IMR-90 (cell line): ENCODE results near the gene SATL1. TPM values are rescaled to one million over a fixed set of nuclear protein-coding genes. Genes with fewer than 3 reads are reported as not detected.

Source experiments
- ATAC-seq: fragments of 200-7000 bp; cut with Tn5 transposase; 2 replicates; pipeline ENCODE4 v1.9.1; 2020; ENCODE audit warnings: low read depth, mild to moderate bottlenecking, moderate library complexity
- BruUV-seq: library from RNA; stranded (reverse); fragments of 400-500 nt; replicated peaks from 2 replicates; lab custom pipeline; 2021; lab: Mats Ljungman, UMichigan
- CTCF ChIA-PET: fragments of 300-600 bp; formaldehyde crosslinking; extraction: SDS; loops from one replicate; lab custom pipeline; 2021; ENCODE audit warnings: antibody characterized with exemption; lab: Yijun Ruan, JAX
- POLR2A ChIA-PET: fragments of 300-600 bp; sonication (Branson Sonifier 250); formaldehyde crosslinking; loops from one replicate; lab custom pipeline; 2022; ENCODE audit warnings: antibody characterized with exemption; ENCODE audit not compliant: unreplicated experiment; lab: Charles Lee
- DNase-seq: peaks from one replicate; pipeline ENCODE4 v3.0.0; 2013
- H2AFZ ChIP-seq: replicated peaks from 2 replicates; pipeline ENCODE3; 2013; ENCODE audit warnings: low read length, mild to moderate bottlenecking; ENCODE audit not compliant: poor library complexity
- H2AK5ac ChIP-seq: 2 replicates; pipeline ENCODE4 v1.6.1; 2013; ENCODE audit warnings: low read depth, low read length, inconsistent platforms
- H2AK9ac ChIP-seq: replicated peaks from 2 replicates; pipeline ENCODE3; 2013; ENCODE audit warnings: mild to moderate bottlenecking, low read depth, low read length, moderate library complexity; ENCODE audit not compliant: poor library complexity
- H2BK120ac ChIP-seq: 2 replicates; pipeline ENCODE4 v1.6.1; 2013; ENCODE audit warnings: low read depth, low read length, inconsistent platforms
- H2BK15ac ChIP-seq: 3 replicates; pipeline ENCODE4 v1.6.1; 2013; ENCODE audit warnings: low read depth, low read length, inconsistent platforms
- H2BK20ac ChIP-seq: 2 replicates; pipeline ENCODE4 v1.6.1; 2013; ENCODE audit warnings: low read depth, mild to moderate bottlenecking, inconsistent platforms, low read length, moderate library complexity
- H2BK5ac ChIP-seq: 2 replicates; pipeline ENCODE4 v1.6.1; 2013; ENCODE audit warnings: mild to moderate bottlenecking, low read depth, low read length, inconsistent platforms; ENCODE audit not compliant: poor library complexity, severe bottlenecking
- H3K14ac ChIP-seq: replicated peaks from 2 replicates; pipeline ENCODE4 v1.6.1; 2013; ENCODE audit warnings: low read depth, low read length, inconsistent platforms
- H3K18ac ChIP-seq: 2 replicates; pipeline ENCODE4 v1.6.1; 2013; ENCODE audit warnings: low read depth, low read length, control low read depth
- H3K23ac ChIP-seq: 2 replicates; pipeline ENCODE4 v1.6.1; 2013; ENCODE audit warnings: low read depth, low read length, inconsistent platforms
- H3K27ac ChIP-seq: 2 replicates; pipeline ENCODE4 v1.5.1; 2013; ENCODE audit warnings: mild to moderate bottlenecking, control low read depth, low read length; ENCODE audit not compliant: insufficient read depth
- H3K27me3 ChIP-seq: 2 replicates; pipeline ENCODE4 v1.6.1; 2013; ENCODE audit warnings: low read length; ENCODE audit not compliant: control insufficient read depth, insufficient read depth
- H3K36me3 ChIP-seq: 2 replicates; pipeline ENCODE4 v1.6.1; 2013; ENCODE audit warnings: low read length, mixed read lengths; ENCODE audit not compliant: control insufficient read depth, insufficient read depth
- H3K4ac ChIP-seq: 2 replicates; pipeline ENCODE4 v1.6.1; 2013; ENCODE audit warnings: low read depth, low read length, inconsistent platforms
- H3K4me1 ChIP-seq: 2 replicates; pipeline ENCODE4 v1.6.1; 2013; ENCODE audit warnings: low read length, mixed read lengths; ENCODE audit not compliant: control insufficient read depth, insufficient read depth
- H3K4me2 ChIP-seq: 2 replicates; pipeline ENCODE4 v1.6.1; 2013; ENCODE audit warnings: low read depth, mild to moderate bottlenecking, control low read depth, low read length, moderate library complexity
- H3K4me3 ChIP-seq: 2 replicates; pipeline ENCODE4 v1.5.1; 2013; ENCODE audit warnings: low read depth, mild to moderate bottlenecking, control low read depth, low read length, moderate library complexity; ENCODE audit not compliant: insufficient read depth
- H3K56ac ChIP-seq: 2 replicates; pipeline ENCODE4 v1.6.1; 2013; ENCODE audit warnings: low read length, inconsistent platforms; ENCODE audit not compliant: insufficient read depth; ENCODE audit errors: extremely low read depth
- H3K79me1 ChIP-seq, 2 experiments: 2 replicates each; pipeline ENCODE4 v1.6.1; 2013; ENCODE audit warnings: low read length in 2 of 2, inconsistent platforms in 1 of 2, low read depth in 1 of 2
- H3K9ac ChIP-seq: 2 replicates; pipeline ENCODE4 v1.6.1; 2013; ENCODE audit warnings: low read depth, low read length, control low read depth
- H3K9me1 ChIP-seq: 2 replicates; pipeline ENCODE4 v1.6.1; 2013; ENCODE audit warnings: low read length, inconsistent platforms; ENCODE audit not compliant: insufficient read depth
- H3K9me3 ChIP-seq: 2 replicates; pipeline ENCODE4 v1.6.1; 2013; ENCODE audit warnings: low read length; ENCODE audit not compliant: control insufficient read depth, insufficient read depth
- H4K20me1 ChIP-seq: 2 replicates; pipeline ENCODE4 v1.6.1; 2013; ENCODE audit warnings: low read length, inconsistent platforms; ENCODE audit not compliant: insufficient read depth
- H4K5ac ChIP-seq: 2 replicates; pipeline ENCODE4 v1.6.1; 2013; ENCODE audit warnings: mild to moderate bottlenecking, low read depth, low read length, control low read depth
- H4K8ac ChIP-seq, 2 experiments: 2 replicates each; pipeline ENCODE4 v1.6.1; 2013; ENCODE audit warnings: low read depth in 2 of 2, low read length in 2 of 2, control low read depth in 1 of 2, inconsistent platforms in 1 of 2
- H4K91ac ChIP-seq: 2 replicates; pipeline ENCODE4 v1.6.1; 2013; ENCODE audit warnings: low read depth, low read length, inconsistent platforms; ENCODE audit not compliant: insufficient read depth
- BHLHE40 ChIP-seq: fragments of 150-350 bp; IDR thresholded peaks from 2 replicates; pipeline ENCODE4 v1.6.1; 2016; ENCODE audit warnings: mild to moderate bottlenecking, low read depth, low read length
- CEBPB ChIP-seq: IDR thresholded peaks from 2 replicates; pipeline ENCODE4 v1.6.1; 2012; ENCODE audit warnings: low read depth, low read length, improper control_type of control experiment
- NFE2L2 ChIP-seq: fragments of 150-350 bp; IDR thresholded peaks from 2 replicates; pipeline ENCODE4 v1.6.1; 2016; ENCODE audit warnings: low read depth, mild to moderate bottlenecking, low read length
- POLR2A ChIP-seq: IDR thresholded peaks from 2 replicates; pipeline ENCODE4 v1.6.1; 2012; ENCODE audit warnings: mild to moderate bottlenecking, low read depth, low read length
- RFX5 ChIP-seq: IDR thresholded peaks from 2 replicates; pipeline ENCODE4 v1.8.0; 2012; ENCODE audit warnings: low read depth, mild to moderate bottlenecking, low read length, moderate library complexity
- USF2 ChIP-seq: fragments of 150-350 bp; IDR thresholded peaks from 2 replicates; pipeline ENCODE4 v1.6.1; 2017; ENCODE audit warnings: mild to moderate bottlenecking, antibody characterized with exemption, low read length, low read depth
- WGBS, 2 experiments: methylation state at CpG; one replicate each; pipeline versions ENCODE4 v1.1.5 to v1.1.7; 2013; ENCODE audit warnings: missing lambda C conversion rate in 2 of 2; ENCODE audit not compliant: insufficient read length in 1 of 2; ENCODE audit errors: extremely low coverage in 2 of 2; 5-methylcytosine and 5-hydroxymethylcytosine counted together
- dilution Hi-C: fragments of 300-500 bp; cut with HindIII; formaldehyde crosslinking; loops from one replicate; pipeline ENCODE4 v1.14.3; 2018; ENCODE audit warnings: low sequenced_read_pairs; ENCODE audit not compliant: unreplicated experiment
- in situ Hi-C: fragments of 300-500 bp; cut with MboI; formaldehyde crosslinking; loops from 3 replicates; pipeline ENCODE4 v1.14.3; 2019; ENCODE audit warnings: low sequenced_read_pairs, inconsistent platforms, mixed read lengths
- intact Hi-C: fragments of 100-400 bp; cut with micrococcal nuclease; formaldehyde crosslinking; loops from 2 replicates; pipeline ENCODE4 v1.10.0; 2022
- polyA plus RNA-seq, 3 experiments: library from polyadenylated mRNA; depleted of rRNA; stranded (reverse); fragments of >200 nt; gene quantifications; 2 replicates each; pipeline ENCODE4 v1.2.3, GENCODE V29; 2012; ENCODE audit warnings: low replicate concordance in 1 of 3
- total RNA-seq: library from RNA; depleted of rRNA; stranded (reverse); fragments of >200 nt; gene quantifications from 2 replicates; pipeline ENCODE4 v1.2.3, GENCODE V29; 2012

The SATL1 gene
- total and polyA plus RNA-seq, 2 of the 4 experiments (the other 2 are of a cell fraction): not detected

- no peak overlapping the region for H4K5ac ChIP-seq
- no peak overlapping the region for H3K56ac ChIP-seq
- H3K4me2 ChIP-seq: no peak overlapping the region
- no peak overlapping the region for H4K8ac ChIP-seq
- H3K9me3 ChIP-seq: no peaks in the 10 kb centered on the region
- no peak overlapping the region for H3K18ac ChIP-seq
- intact Hi-C loops (loop anchor here (10.0 kb wide), 1 partner anchor 59 kb away; no protein-coding TSS in a partner anchor), dilution Hi-C loops (no loop called here), in situ Hi-C loops (no loop called here)
- CTCF ChIA-PET: no interaction called here
- POLR2A ChIA-PET: no interaction called here
- no peak overlapping the region for H2AFZ ChIP-seq
- no peaks in the 10 kb centered on the region for H3K4me1 ChIP-seq
- H2BK5ac ChIP-seq: no peak overlapping the region
- H2BK15ac ChIP-seq: no peak overlapping the region
- H3K27me3 ChIP-seq: no peaks in the 10 kb centered on the region
- no peak for TF ChIP-seq BHLHE40
- TF ChIP-seq RFX5: no peak
- no peak for TF ChIP-seq USF2
- no peak for TF ChIP-seq NFE2L2
- no peak for TF ChIP-seq CEBPB
- no peak for TF ChIP-seq POLR2A
- no peak overlapping the region for H3K14ac ChIP-seq
- H3K36me3 ChIP-seq: no peaks in the 10 kb centered on the region
- H3K4ac ChIP-seq: no peak overlapping the region
- no peak overlapping the region for H2AK5ac ChIP-seq
- BruUV-seq: no TSS peak
- DNase-seq: no peak
- H3K23ac ChIP-seq: no peak overlapping the region
- no peak overlapping the region for H3K9ac ChIP-seq
- no peak overlapping the region for H2BK120ac ChIP-seq
- H2BK20ac ChIP-seq: no peak overlapping the region
- no CpG with 5 or more reads among the region's 1 CpG for WGBS, 2 experiments
- ATAC-seq: no peak
- no peak overlapping the region for H4K91ac ChIP-seq
- no peaks in the 10 kb centered on the region for H4K20me1 ChIP-seq
- no peak overlapping the region for H3K27ac ChIP-seq
- no peak overlapping the region for H3K4me3 ChIP-seq
- no peaks in the 10 kb centered on the region for H3K79me1 ChIP-seq
- no peaks in the 10 kb centered on the region for H3K9me1 ChIP-seq
- H2AK9ac ChIP-seq: no peak overlapping the region
Observed at GRCh38 chrX:85215946-85216345, 27.6 kb downstream of the SATL1 start.
